Endothelial cell of hepatic sinusoid (primary cell): ENCODE results near the gene TAF11L9.
"Not testable (repeated sequence)": the region's sequence is repeated elsewhere in the genome, so short reads cannot be mapped to it uniquely, and the experiment has no call there.

Experiments
- in situ Hi-C: cut with HindIII; loops from 2 replicates; pipeline ENCODE4 v1.10.0; 2017; ENCODE audit warnings: low sequenced_read_pairs

Gene TAF11L9

GRCh38 chr5:17594255-17594654 lies at the start of gene TAF11L9:
Gene TAF11L9 (minus strand): TSS chr5:17594394.
- in situ Hi-C loops = not testable (repeated sequence)

- in situ Hi-C loops = no loop called here
Measured at GRCh38 chr5:17634160-17634559, 40.0 kb upstream of the TAF11L9 start, which contains the start of gene TAF11L14. Gene TAF11L14 (plus strand): TSS chr5:17634460.

GRCh38 chr5:17631788-17632187 lies 37.6 kb upstream of the TAF11L9 start, which contains the start of gene TAF11L13:
Gene TAF11L13 (plus strand): TSS chr5:17632088.
- in situ Hi-C loops = not testable (repeated sequence)

GRCh38 chr5:17625686-17626085 lies 31.5 kb upstream of the TAF11L9 start:
- in situ Hi-C loops = no loop called here

GRCh38 chr5:17620627-17621026 lies 26.4 kb upstream of the TAF11L9 start:
- in situ Hi-C loops = no loop called here

- in situ Hi-C loops = no loop called here
Measured at GRCh38 chr5:17619354-17619753, 25.2 kb upstream of the TAF11L9 start.

- in situ Hi-C loops = no loop called here
Measured at GRCh38 chr5:17614872-17615605, 20.8 kb upstream of the TAF11L9 start.

- in situ Hi-C loops = not testable (repeated sequence)
Measured at GRCh38 chr5:17610092-17610491, 15.9 kb upstream of the TAF11L9 start, which contains the start of gene TAF11L12. Gene TAF11L12 (plus strand): TSS chr5:17610392.

- in situ Hi-C loops = not testable (repeated sequence)
Measured at GRCh38 chr5:17607461-17607860, 13.3 kb upstream of the TAF11L9 start.

GRCh38 chr5:17604951-17605350 lies 10.8 kb upstream of the TAF11L9 start:
- in situ Hi-C loops = no loop called here

GRCh38 chr5:17603880-17604279 lies 9.7 kb upstream of the TAF11L9 start, which contains the start of gene TAF11L11:
Gene TAF11L11 (plus strand): TSS chr5:17604183.
- in situ Hi-C loops = not testable (repeated sequence)

- in situ Hi-C loops = not testable (repeated sequence)
Measured at GRCh38 chr5:17597728-17598127, 3.5 kb upstream of the TAF11L9 start, which contains the start of gene TAF11L10. Gene TAF11L10 (minus strand): TSS chr5:17597828.

- in situ Hi-C loops = not testable (repeated sequence)
Measured at GRCh38 chr5:17590860-17591259, 3.3 kb downstream of the TAF11L9 start, which contains the start of gene TAF11L8. Gene TAF11L8 (minus strand): TSS chr5:17590960.

GRCh38 chr5:17585658-17586057 lies 8.5 kb downstream of the TAF11L9 start, which contains the start of gene TAF11L7:
Gene TAF11L7 (minus strand): TSS chr5:17585758.
- in situ Hi-C loops = not testable (repeated sequence)
